HEK293T (cell line): ENCODE measurements around the gene CAMK2A.

Experiments used
- ELF4 ChIP-seq: fragments of 450-650 bp; IDR thresholded peaks from 2 replicates; pipeline ENCODE4 v1.6.1; 2017; ENCODE audit warnings: antibody characterized with exemption
- FOXA1 ChIP-seq: fragments of 450-650 bp; IDR thresholded peaks from 2 replicates; pipeline ENCODE4 v1.6.1; 2016; ENCODE audit warnings: mild to moderate bottlenecking
- FOXK2 ChIP-seq: fragments of 450-650 bp; IDR thresholded peaks from 2 replicates; pipeline ENCODE4 v1.6.1; 2016; ENCODE audit warnings: mild to moderate bottlenecking
- FOXM1 ChIP-seq: fragments of 450-650 bp; IDR thresholded peaks from 2 replicates; pipeline ENCODE4 v1.6.1; 2017; ENCODE audit warnings: mild to moderate bottlenecking, borderline replicate concordance
- HDGF ChIP-seq: fragments of 450-650 bp; IDR thresholded peaks from 2 replicates; pipeline ENCODE4 v1.6.1; 2017; ENCODE audit warnings: antibody characterized with exemption, borderline replicate concordance
- L3MBTL2 ChIP-seq: fragments of 450-650 bp; conservative IDR thresholded peaks from 2 replicates; pipeline ENCODE4 v1.6.1; 2016; ENCODE audit warnings: mild to moderate bottlenecking
- PKNOX1 ChIP-seq: fragments of 450-650 bp; IDR thresholded peaks from 2 replicates; pipeline ENCODE4 v1.6.1; 2016
- SP1 ChIP-seq: fragments of 450-650 bp; IDR thresholded peaks from 2 replicates; pipeline ENCODE4 v1.6.1; 2017
- SUZ12 ChIP-seq: fragments of 450-650 bp; IDR thresholded peaks from 2 replicates; pipeline ENCODE4 v1.6.1; 2016; ENCODE audit warnings: mild to moderate bottlenecking
- TARDBP ChIP-seq: fragments of 450-650 bp; IDR thresholded peaks from 2 replicates; pipeline ENCODE4 v1.6.1; 2016
- ZNF384 ChIP-seq: fragments of 450-650 bp; IDR thresholded peaks from 2 replicates; pipeline ENCODE4 v1.6.1; 2016

GRCh38 chr5:150217873-150218692, 71.5 kb downstream of the CAMK2A start:
- no peak for TF ChIP-seq FOXA1
- no peak for TF ChIP-seq FOXK2
- no peak for TF ChIP-seq ELF4
- TF ChIP-seq TARDBP: no peak
- no peak for TF ChIP-seq SUZ12
- TF ChIP-seq FOXM1: no peak
- no peak for TF ChIP-seq ZNF384
- TF ChIP-seq SP1: no peak
- TF ChIP-seq PKNOX1: no peak
- TF ChIP-seq HDGF: no peak
- no peak for TF ChIP-seq L3MBTL2
